CMK (cell line): ENCODE data around the gene AP1M1.

Experiments
- DNase-seq: peaks from one replicate; pipeline ENCODE4 v3.0.0-alpha.2; 2010; ENCODE audit warnings: low read depth

AP1M1 gene

DNA sequence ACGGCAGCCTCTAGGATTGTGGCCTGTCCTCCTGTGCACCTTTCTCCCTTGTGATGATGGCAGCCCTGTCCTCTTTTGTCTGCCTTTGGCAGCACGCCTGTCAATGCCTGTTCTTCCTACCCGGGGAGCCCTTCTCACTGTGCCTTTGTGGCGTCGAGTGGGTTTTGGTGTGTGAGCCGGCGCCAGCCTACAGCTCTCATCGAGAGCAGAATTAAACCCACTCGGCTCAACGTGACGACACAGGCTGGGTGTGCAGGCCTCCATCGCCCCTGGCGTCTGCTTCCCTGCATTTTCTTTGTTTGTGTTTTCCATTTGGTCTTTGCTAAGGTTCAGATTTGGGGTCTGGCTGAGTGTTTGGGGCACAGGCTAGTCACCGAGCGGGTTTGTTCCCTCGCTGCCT is 34.4 kb downstream of the AP1M1 start:
- no peak for DNase-seq

DNA sequence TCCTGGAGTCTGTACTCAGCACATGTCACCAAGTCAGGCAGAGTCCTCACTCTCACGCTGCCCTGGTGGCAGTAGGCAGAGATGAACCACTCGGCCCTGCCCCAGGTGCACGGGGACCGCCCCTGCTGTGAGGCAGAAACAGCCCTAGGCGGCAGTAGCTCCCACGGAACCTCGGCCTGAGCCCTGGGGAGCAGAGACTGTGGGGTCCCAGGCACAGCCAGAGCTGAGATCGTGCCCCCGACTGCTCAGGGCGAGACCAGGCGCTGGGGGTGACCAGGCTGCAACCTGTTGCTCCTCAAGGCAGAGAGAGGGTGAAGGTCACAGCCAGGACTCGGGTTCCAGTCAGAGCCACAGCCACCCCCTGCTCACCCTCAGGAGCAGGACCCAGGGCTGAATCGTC is 34.9 kb downstream of the AP1M1 start:
- DNase-seq, result no peak

- no peak for DNase-seq
Measured at GRCh38 chr19:16233081-16233776, 35.5 kb downstream of the AP1M1 start.

- DNase-seq, result no peak
Measured at GRCh38 chr19:16233836-16234551, 36.3 kb downstream of the AP1M1 start.

DNA sequence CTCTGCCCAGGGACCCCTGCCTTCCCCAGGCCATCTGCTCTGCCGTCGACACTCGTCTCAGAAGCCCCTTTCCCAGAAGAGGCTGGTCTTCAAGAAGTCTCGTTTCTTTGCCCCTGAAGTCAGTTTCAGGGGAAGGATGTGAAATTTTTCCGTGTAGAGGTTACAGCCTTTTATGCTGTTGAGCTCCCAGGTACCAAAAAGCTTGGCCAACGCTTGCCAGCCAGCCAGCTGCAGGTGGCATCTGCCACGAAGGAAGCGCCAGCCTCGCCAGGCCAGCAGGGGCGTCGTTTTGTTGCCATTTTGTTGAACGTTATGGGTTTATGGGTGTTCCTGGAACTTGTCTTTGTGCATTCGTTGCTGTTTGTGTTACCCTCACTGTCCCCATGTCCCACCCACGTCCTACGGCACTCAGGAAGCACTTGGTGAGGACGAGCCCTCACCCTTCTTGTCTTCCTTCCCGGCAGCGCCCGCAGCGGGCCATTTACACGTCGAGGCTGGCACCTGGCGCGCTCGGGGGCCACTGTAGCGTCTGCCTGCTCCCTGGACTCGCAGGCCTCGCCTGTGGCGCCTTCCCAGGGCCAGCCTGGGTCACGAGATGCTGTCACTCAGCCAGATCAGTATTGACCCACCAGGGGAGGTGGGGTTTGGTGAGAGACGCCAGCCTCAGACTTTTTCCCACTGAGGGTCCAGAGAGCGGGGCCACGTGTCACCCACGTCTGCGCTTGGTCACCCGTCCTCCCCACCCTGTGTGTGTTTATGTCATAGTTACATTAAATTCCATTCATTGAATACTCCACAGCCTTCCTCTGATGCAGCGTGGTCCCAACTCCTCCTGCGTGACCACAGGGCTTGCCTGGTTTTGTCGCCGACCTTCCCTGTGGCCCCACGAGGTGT is 37.1 kb downstream of the AP1M1 start:
- DNase-seq, result no peak

GRCh38 chr19:16235811-16236652 is 38.3 kb downstream of the AP1M1 start:
- no peak for DNase-seq

- no peak for DNase-seq
Measured at GRCh38 chr19:16244091-16244490, 46.4 kb downstream of the AP1M1 start.

DNA sequence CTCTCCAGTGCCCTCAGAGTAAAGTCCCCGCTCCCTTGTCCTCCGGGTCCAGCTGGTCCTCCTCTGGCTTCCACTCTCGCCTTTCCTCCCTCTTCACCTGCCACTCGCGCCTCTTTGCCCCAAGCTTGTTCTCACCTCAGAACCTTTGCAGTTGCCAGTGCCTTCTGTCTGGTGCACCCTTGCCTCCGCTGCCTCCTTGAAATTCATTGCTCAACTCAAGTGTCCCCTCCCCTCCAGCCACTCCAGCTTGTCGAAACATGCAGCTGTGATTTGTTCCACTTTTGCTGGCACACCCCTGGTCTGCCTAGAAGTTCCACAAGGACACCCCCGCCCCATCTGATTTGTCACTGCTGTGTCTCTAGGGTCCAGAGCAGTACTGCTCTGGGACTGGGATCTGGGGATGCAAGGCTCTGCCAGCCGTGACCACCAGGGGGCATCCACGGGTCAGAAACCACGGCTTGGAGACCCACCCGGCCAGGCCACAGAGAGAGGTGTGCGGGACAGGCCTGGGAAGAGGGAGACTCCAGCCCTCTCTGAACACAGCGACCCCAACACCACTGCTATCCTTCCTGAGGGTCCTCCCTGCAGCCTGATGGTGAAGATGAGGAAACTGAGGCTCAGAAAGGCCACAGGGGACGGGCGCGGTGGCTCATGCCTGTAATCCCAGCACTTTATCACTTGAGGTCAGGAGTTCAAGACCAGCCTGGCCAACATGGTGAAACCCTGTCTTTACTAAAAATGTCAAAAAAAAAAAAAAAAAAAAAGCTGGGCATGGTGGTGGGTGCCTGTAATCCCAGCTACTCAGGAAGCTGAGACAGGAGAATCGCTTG is 49.9 kb downstream of the AP1M1 start:
- DNase-seq, result peak; percentile 54

- no peak for DNase-seq
Measured at GRCh38 chr19:16248380-16249023, 50.8 kb downstream of the AP1M1 start.

DNA sequence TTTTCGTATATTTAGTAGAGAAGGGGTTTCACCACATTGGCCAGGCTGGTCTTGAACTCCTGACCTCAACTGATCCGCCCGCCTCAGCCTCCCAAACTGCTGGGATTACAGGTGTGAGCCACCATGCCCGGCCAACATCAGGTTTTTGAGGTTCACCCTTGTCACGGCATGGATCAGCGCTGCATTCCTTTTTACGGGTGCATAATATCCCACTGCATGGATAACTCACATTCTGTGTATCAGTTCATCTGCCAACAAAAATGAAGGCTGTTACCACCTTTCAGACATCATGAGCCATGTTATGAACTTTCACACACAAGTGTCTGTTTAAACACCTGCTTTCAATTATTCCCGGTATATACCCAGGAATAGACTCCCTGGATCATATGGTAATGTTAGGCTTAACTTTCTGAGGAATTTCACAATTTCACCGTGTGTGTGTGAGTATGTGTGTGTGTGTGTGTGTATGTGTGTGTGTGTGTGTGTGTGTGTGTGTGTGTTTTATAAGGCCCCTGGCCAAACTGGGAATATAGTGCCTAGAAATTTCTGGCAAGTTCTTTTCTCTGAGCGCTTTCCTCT is 52.2 kb downstream of the AP1M1 start:
- DNase-seq, result no peak

- no peak for DNase-seq
Measured at GRCh38 chr19:16252459-16253205, 54.9 kb downstream of the AP1M1 start.

DNA sequence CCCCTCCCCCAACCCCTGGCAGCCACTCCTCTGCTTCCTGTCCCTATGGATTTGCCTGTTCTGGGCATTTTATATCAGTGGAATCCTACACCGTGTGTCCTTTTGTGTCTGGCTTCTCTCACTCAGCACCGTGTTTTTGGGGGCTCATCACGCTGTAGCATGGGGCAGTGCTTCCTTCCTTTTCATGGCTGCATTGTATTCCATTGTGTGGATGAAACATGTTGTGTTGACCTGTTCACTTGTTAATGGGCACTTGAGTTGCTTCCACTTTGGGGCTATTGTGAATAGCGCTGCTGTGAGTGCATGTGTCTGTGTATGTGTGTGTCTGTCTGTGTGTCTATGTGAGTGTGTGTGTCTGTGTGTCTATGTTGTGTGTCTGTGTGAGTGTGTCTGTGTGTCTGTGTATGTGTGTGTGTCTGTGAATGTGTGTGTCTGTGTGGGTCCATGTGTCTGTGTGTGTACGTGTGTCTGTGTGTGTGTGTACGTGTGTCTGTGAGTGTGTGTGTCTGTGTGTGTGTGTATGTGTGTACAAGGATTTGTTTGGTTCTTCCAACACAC is 57.2 kb downstream of the AP1M1 start:
- DNase-seq, result no peak

GRCh38 chr19:16257509-16258002 is 59.8 kb downstream of the AP1M1 start:
- DNase-seq, result no peak

DNA sequence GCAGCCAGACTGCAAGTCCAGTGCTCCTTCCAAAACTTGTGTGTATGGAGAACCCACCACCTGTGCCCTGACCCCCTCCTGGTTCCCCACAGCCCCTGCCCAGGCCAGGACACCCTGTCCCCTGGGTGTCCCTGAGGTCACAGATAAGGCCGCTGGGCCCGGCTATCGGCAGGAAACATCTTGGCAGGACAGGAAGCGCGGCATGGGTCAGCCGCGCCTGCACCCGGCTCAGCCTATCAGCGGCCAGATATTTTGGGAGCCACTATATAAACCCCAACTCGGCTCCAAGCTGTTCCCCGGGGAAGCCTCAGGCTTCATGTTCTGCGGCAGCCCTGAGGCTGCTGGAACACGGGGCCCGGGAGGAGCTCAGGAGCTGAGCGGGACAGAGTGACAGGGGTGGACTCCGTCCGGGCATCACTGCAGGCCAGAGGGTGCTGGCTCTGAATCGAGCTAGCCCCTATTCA is 60.8 kb downstream of the AP1M1 start:
- DNase-seq, result peak; percentile 97

DNA sequence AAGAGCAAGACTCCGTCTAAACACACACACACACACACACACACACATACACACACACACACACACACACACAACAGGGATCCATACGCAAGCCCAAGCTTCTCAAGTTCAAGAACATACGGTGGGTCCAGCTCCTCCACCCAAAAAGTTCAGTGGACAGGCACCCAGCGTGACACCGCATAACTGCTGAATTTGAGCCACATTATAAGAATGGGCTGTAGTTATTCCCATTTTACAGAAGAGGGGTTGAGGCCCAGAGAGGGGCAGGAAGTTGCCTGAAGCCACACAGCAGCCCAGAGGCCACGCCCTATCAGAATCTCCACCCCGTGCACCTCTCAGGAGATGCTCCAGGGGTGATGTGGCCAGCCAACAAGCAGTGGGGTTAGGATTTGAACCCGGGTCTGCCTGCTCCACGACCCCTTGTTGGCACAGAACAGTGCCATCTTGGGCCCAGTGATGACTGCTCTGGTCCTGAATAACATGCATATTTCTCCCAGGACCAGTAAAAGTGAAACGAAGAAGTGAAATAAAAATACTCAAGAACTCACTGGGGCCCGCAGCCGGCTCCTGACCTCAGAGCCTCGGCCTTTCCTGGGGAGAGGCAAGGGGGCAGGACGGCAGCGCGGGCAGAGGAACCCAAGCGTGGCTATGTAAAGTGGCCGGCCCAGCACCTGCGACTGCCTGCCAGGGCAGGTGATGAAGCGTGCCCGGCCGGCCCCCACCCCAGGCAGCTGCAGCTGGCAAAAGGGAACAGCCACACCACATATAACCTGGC is 61.9 kb downstream of the AP1M1 start:
- no peak for DNase-seq

DNA sequence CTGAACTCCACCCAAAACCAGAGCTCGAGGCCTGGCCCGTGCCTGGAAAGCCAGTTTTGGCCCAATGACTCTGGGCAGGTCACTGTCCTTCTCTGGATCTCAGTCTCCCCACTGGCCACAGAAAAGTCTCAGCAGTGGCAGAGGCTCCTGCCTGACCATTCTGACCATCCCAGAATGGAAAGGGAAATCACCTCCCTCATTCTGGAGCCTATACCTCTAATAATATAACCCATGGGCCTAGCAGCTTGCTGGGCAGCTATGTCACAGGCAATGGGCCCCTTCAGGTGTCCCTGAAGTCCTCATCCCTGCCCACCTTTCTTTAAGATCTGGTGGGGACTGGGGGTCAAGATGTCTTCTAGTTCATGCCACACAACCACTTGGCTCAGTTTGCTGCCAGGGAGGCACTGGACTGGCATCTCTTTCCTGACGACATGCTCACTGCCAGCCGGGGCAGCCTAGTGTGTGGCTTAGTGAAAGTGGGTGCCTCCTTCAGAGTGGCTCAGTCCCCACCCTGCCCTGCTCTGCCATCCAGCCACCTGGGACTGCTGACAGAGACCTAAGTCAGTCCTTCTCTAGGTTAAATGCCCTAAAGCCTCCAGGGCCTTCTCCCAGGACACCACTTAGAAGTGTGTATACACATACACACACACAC is 62.6 kb downstream of the AP1M1 start:
- no peak for DNase-seq

DNA sequence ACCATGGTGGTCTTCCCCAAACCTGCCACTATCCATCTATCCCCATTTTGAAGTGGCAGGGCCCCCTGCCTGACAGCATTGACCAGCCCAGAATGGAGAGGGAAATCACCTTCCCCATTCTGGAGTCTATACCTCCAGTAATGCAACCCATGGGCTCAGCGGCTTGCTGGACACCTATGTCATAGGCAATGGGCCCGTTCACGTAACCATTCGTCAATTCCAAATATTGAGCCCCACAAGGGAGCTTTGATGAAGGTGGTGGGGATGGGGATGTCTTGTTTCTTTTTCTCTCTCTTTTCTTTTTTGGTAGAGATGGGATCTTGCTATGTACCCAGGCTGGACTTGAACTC is 63.1 kb downstream of the AP1M1 start:
- DNase-seq, result no peak
